ENCODE data around the gene PSMG4. TPM values are rescaled to one million over a fixed set of nuclear protein-coding genes. Genes with fewer than 3 reads are reported as not detected.

The PSMG4 gene
- total RNA-seq, 3 donors from 2014 or later (not counting 1 experiment from before 2014, with no cell fraction given) = 8.3 to 15.3 (median 11.3) TPM

DNA sequence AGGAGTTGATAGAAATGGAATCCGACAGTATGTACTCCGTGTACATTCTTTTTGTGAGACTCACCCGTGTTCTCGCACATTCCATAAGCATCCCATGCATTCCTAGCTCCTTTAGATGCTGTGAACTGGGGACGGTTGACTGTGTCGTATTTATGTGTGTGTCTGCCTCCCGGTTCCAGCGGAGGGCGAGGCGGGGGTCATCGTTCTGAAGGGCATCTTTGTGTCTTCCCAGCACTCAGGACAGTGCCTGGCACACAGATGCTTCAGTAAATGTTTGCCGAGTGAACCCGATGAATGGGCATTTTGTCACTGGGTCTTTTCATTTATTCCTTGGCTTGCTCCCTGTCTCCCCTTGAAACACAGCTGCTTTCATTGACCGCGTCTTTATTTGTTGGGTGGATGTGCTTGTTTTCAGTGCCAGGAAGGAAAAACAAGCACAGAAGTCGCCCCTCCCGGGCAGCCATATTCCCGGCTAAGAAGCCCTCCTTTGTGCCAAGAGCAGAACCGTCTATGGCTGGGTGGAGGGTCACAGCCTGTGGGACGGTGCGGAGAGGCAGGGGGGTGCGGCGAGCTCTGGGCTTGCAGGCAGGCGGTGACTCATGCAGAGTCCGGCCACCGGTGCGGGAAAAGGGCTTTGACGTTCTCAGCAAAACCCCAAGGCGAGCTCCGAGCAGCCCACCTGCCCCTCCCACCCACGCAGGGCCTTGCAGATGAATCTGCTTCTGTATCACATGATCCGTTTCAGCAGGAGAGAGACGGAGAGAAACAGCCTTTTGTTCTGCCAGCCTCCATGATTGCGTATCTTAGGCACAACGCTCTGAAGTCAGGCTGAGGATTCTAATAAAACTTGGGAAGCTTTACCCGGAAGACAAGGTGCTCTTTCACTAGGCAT is 11.2 kb upstream of the PSMG4 start:
- ATAC-seq = no peak
- H3K27ac Mint-ChIP-seq = no peak overlapping the region
- Histone ChIP-seq H3K36me3 (ENCODE audit: control insufficient read depth, insufficient read depth, low read length) (no peaks in the 10 kb centered on the region), H3K4me3 (ENCODE audit: low read length) (no peak overlapping the region), H3K27me3 (ENCODE audit: control insufficient read depth, insufficient read depth, low read length) (peaks cover 5% of the 10 kb centered on the region), H3K4me1 (ENCODE audit: control insufficient read depth, insufficient read depth, low read length) (peaks cover 10% of the 10 kb centered on the region), H3K9me3 (ENCODE audit: control insufficient read depth, insufficient read depth, low read length) (no peaks in the 10 kb centered on the region), H3K27ac (ENCODE audit: low read length) (no peak overlapping the region)
- intact Hi-C loops (cut with micrococcal nuclease) = no loop called here
- no peaks in the 10 kb centered on the region for H3K9me3 Mint-ChIP-seq
- 65% methylated on average over 36 of the region's 36 CpGs for whole genome bisulfite sequencing (ENCODE audit: insufficient coverage)
- no peak for DNase-seq
- no peaks in the 10 kb centered on the region for H3K36me3 Mint-ChIP-seq
- no peak overlapping the region for H3K4me3 Mint-ChIP-seq
- H3K4me1 Mint-ChIP-seq = peaks cover 8 to 12% of the 10 kb centered on the region in 2 donors
- TF ChIP-seq, protein P1, sequence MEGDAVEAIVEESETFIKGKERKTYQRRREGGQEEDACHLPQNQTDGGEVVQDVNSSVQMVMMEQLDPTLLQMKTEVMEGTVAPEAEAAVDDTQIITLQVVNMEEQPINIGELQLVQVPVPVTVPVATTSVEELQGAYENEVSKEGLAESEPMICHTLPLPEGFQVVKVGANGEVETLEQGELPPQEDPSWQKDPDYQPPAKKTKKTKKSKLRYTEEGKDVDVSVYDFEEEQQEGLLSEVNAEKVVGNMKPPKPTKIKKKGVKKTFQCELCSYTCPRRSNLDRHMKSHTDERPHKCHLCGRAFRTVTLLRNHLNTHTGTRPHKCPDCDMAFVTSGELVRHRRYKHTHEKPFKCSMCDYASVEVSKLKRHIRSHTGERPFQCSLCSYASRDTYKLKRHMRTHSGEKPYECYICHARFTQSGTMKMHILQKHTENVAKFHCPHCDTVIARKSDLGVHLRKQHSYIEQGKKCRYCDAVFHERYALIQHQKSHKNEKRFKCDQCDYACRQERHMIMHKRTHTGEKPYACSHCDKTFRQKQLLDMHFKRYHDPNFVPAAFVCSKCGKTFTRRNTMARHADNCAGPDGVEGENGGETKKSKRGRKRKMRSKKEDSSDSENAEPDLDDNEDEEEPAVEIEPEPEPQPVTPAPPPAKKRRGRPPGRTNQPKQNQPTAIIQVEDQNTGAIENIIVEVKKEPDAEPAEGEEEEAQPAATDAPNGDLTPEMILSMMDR (IDR thresholded peaks at IDR 0.05) = no peak
- peaks cover 48 to 61% of the 10 kb centered on the region in 2 donors for H3K27me3 Mint-ChIP-seq (ENCODE audit: low read depth in 2 of 2)

GRCh38 chr6:3249821-3250220 is 8.9 kb upstream of the PSMG4 start:
- no peak for DNase-seq
- Mint-ChIP-seq H3K9me3 (no peaks in the 10 kb centered on the region), H3K4me1 (peaks cover 8 to 12% of the 10 kb centered on the region in 2 donors), H3K4me3 (no peak overlapping the region), H3K27me3 (ENCODE audit: low read depth in 2 of 2) (peaks cover 32 to 41% of the 10 kb centered on the region in 2 donors), H3K36me3 (no peaks in the 10 kb centered on the region), H3K27ac (no peak overlapping the region)
- TF ChIP-seq, protein P1 (IDR thresholded peaks at IDR 0.05) = no peak
- H3K9me3 ChIP-seq (ENCODE audit: control insufficient read depth, insufficient read depth, low read length) = no peaks in the 10 kb centered on the region
- intact Hi-C loops (cut with micrococcal nuclease) = loop anchor here (5.0 kb wide), 1 partner anchor 253 kb away; the partner anchor contains the start of gene NQO2
- 93% methylated on average over 3 of the region's 3 CpGs for WGBS (ENCODE audit: insufficient coverage)
- H3K4me3 ChIP-seq (ENCODE audit: low read length) = no peak overlapping the region
- H3K36me3 ChIP-seq (ENCODE audit: control insufficient read depth, insufficient read depth, low read length) = no peaks in the 10 kb centered on the region
- no peak overlapping the region for H3K27ac ChIP-seq (ENCODE audit: low read length)
- ATAC-seq = no peak
- peaks cover 10% of the 10 kb centered on the region for H3K4me1 ChIP-seq (ENCODE audit: control insufficient read depth, insufficient read depth, low read length)
- peaks cover 3% of the 10 kb centered on the region for H3K27me3 ChIP-seq (ENCODE audit: control insufficient read depth, insufficient read depth, low read length)

GRCh38 chr6:3250231-3250675 is 8.5 kb upstream of the PSMG4 start:
- Mint-ChIP-seq H3K4me3 (no peak overlapping the region), H3K27me3 (ENCODE audit: low read depth in 2 of 2) (peaks cover 35 to 41% of the 10 kb centered on the region in 2 donors), H3K36me3 (no peaks in the 10 kb centered on the region), H3K9me3 (no peaks in the 10 kb centered on the region), H3K4me1 (peaks cover 8 to 12% of the 10 kb centered on the region in 2 donors), H3K27ac (no peak overlapping the region)
- no peaks in the 10 kb centered on the region for H3K9me3 ChIP-seq (ENCODE audit: control insufficient read depth, insufficient read depth, low read length)
- no peak for DNase-seq
- H3K27me3 ChIP-seq (ENCODE audit: control insufficient read depth, insufficient read depth, low read length) = peaks cover 3% of the 10 kb centered on the region
- no peaks in the 10 kb centered on the region for H3K36me3 ChIP-seq (ENCODE audit: control insufficient read depth, insufficient read depth, low read length)
- TF ChIP-seq, protein P1 (IDR thresholded peaks at IDR 0.05) = no peak
- intact Hi-C loops (cut with micrococcal nuclease) = loop anchor here (5.0 kb wide), 1 partner anchor 253 kb away; the partner anchor contains the start of gene NQO2
- no peak overlapping the region for H3K4me3 ChIP-seq (ENCODE audit: low read length)
- 93% methylated on average over 9 of the region's 9 CpGs for WGBS (ENCODE audit: insufficient coverage)
- peaks cover 10% of the 10 kb centered on the region for H3K4me1 ChIP-seq (ENCODE audit: control insufficient read depth, insufficient read depth, low read length)
- ATAC-seq = no peak
- no peak overlapping the region for H3K27ac ChIP-seq (ENCODE audit: low read length)
